ENCODE data around the gene KCNK6. TPM values are rescaled to one million over a fixed set of nuclear protein-coding genes. Genes with fewer than 3 reads are reported as not detected.

KCNK6 gene
- total RNA-seq, 1 donor from 2014 or later = 29.2 TPM

- Mint-ChIP-seq H3K9me3 (ENCODE audit: low read depth) (no peaks in the 10 kb centered on the region), H3K36me3 (ENCODE audit: low read depth) (no peaks in the 10 kb centered on the region), H3K4me3 (ENCODE audit: unreplicated experiment) (no peak overlapping the region), H3K27ac (ENCODE audit: unreplicated experiment) (no peak overlapping the region), H3K27me3 (ENCODE audit: low read depth) (peaks cover 12% of the 10 kb centered on the region), H3K4me1 (ENCODE audit: low read depth) (no peaks in the 10 kb centered on the region)
- TF ChIP-seq CTCF (IDR thresholded peaks at IDR 0.05) = no peak
- DNase-seq (ENCODE audit: low spot score) = no peak
These were observed 31.2 kb downstream of the KCNK6 start for GRCh38 chr19:38350883-38351282.

- peaks cover 23% of the 10 kb centered on the region for H3K27me3 Mint-ChIP-seq (ENCODE audit: low read depth)
- H3K4me3 Mint-ChIP-seq (ENCODE audit: unreplicated experiment) = no peak overlapping the region
- H3K27ac Mint-ChIP-seq (ENCODE audit: unreplicated experiment) = no peak overlapping the region
- TF ChIP-seq CTCF (IDR thresholded peaks at IDR 0.05) = no peak
- no peaks in the 10 kb centered on the region for H3K9me3 Mint-ChIP-seq (ENCODE audit: low read depth)
- H3K4me1 Mint-ChIP-seq (ENCODE audit: low read depth) = no peaks in the 10 kb centered on the region
- DNase-seq (ENCODE audit: low spot score) = no peak
- H3K36me3 Mint-ChIP-seq (ENCODE audit: low read depth) = no peaks in the 10 kb centered on the region
These were observed 32.3 kb downstream of the KCNK6 start for GRCh38 chr19:38351865-38352395.

- no peak for TF ChIP-seq CTCF (IDR thresholded peaks at IDR 0.05)
These were observed 33.0 kb downstream of the KCNK6 start for GRCh38 chr19:38352611-38353010.

GRCh38 chr19:38355728-38356725, 36.4 kb downstream of the KCNK6 start:
- no peaks in the 10 kb centered on the region for H3K9me3 Mint-ChIP-seq (ENCODE audit: low read depth)
- H3K27me3 Mint-ChIP-seq (ENCODE audit: low read depth) = peaks cover 41% of the 10 kb centered on the region
- H3K27ac Mint-ChIP-seq (ENCODE audit: unreplicated experiment) = no peak overlapping the region
- H3K36me3 Mint-ChIP-seq (ENCODE audit: low read depth) = no peaks in the 10 kb centered on the region
- TF ChIP-seq CTCF (IDR thresholded peaks at IDR 0.05) = no peak
- DNase-seq (ENCODE audit: low spot score) = no peak
- no peak overlapping the region for H3K4me3 Mint-ChIP-seq (ENCODE audit: unreplicated experiment)
- peaks cover 4% of the 10 kb centered on the region for H3K4me1 Mint-ChIP-seq (ENCODE audit: low read depth)

More at GRCh38 chr19:38352611-38353010, 33.0 kb downstream of the KCNK6 start:
- H3K36me3 Mint-ChIP-seq (ENCODE audit: low read depth) = no peaks in the 10 kb centered on the region
- H3K27me3 Mint-ChIP-seq (ENCODE audit: low read depth) = peaks cover 23% of the 10 kb centered on the region
- no peak overlapping the region for H3K4me3 Mint-ChIP-seq (ENCODE audit: unreplicated experiment)
- H3K9me3 Mint-ChIP-seq (ENCODE audit: low read depth) = no peaks in the 10 kb centered on the region
- H3K27ac Mint-ChIP-seq (ENCODE audit: unreplicated experiment) = no peak overlapping the region
- no peak for DNase-seq (ENCODE audit: low spot score)
- H3K4me1 Mint-ChIP-seq (ENCODE audit: low read depth) = no peaks in the 10 kb centered on the region

- no peak for TF ChIP-seq CTCF (IDR thresholded peaks at IDR 0.05)
- Mint-ChIP-seq H3K9me3 (ENCODE audit: low read depth) (no peaks in the 10 kb centered on the region), H3K36me3 (ENCODE audit: low read depth) (no peaks in the 10 kb centered on the region), H3K4me1 (ENCODE audit: low read depth) (peaks cover 11% of the 10 kb centered on the region), H3K4me3 (ENCODE audit: unreplicated experiment) (no peak overlapping the region), H3K27ac (ENCODE audit: unreplicated experiment) (no peak overlapping the region), H3K27me3 (ENCODE audit: low read depth) (peaks cover 41% of the 10 kb centered on the region)
- DNase-seq (ENCODE audit: low spot score) = no peak
These were observed 38.4 kb downstream of the KCNK6 start for GRCh38 chr19:38358071-38358470.

Measured in chondrocyte (in vitro differentiated cells).